ENCODE results near the gene HS3ST5. TPM values are rescaled to one million over a fixed set of nuclear protein-coding genes. Genes with fewer than 3 reads are reported as not detected.
A peak's percentile ranks its signal among the peaks of the same experiment; 100 is the strongest.

The HS3ST5 gene
- total RNA-seq, 1 donor from 2014 or later, result 17.4 TPM

GRCh38 chr6:114377881-114378280 is 35.1 kb upstream of the HS3ST5 start:
- no peak overlapping the region for H3K27ac Mint-ChIP-seq (ENCODE audit: unreplicated experiment)
- TF ChIP-seq CTCF (IDR thresholded peaks at IDR 0.05; ENCODE audit: partially characterized antibody, unreplicated experiment), result no peak
- peaks cover 12% of the 10 kb centered on the region for H3K4me1 Mint-ChIP-seq (ENCODE audit: low read depth, unreplicated experiment)
- DNase-seq, result no peak
- no peaks in the 10 kb centered on the region for H3K36me3 Mint-ChIP-seq (ENCODE audit: unreplicated experiment)
- no peak overlapping the region for H3K4me3 Mint-ChIP-seq (ENCODE audit: unreplicated experiment)
- no peaks in the 10 kb centered on the region for H3K9me3 Mint-ChIP-seq (ENCODE audit: unreplicated experiment)
- H3K27me3 Mint-ChIP-seq (ENCODE audit: unreplicated experiment), result no peaks in the 10 kb centered on the region

GRCh38 chr6:114376611-114377175 is 33.9 kb upstream of the HS3ST5 start:
- Mint-ChIP-seq H3K36me3 (ENCODE audit: unreplicated experiment) (no peaks in the 10 kb centered on the region), H3K27me3 (ENCODE audit: unreplicated experiment) (no peaks in the 10 kb centered on the region), H3K4me1 (ENCODE audit: low read depth, unreplicated experiment) (peaks cover 15% of the 10 kb centered on the region), H3K27ac (ENCODE audit: unreplicated experiment) (peak overlapping the region; percentile 84), H3K9me3 (ENCODE audit: unreplicated experiment) (no peaks in the 10 kb centered on the region), H3K4me3 (ENCODE audit: unreplicated experiment) (peak overlapping the region; percentile 7)
- TF ChIP-seq CTCF (IDR thresholded peaks at IDR 0.05; ENCODE audit: partially characterized antibody, unreplicated experiment), result no peak
- DNase-seq, result peak; percentile 16

DNA sequence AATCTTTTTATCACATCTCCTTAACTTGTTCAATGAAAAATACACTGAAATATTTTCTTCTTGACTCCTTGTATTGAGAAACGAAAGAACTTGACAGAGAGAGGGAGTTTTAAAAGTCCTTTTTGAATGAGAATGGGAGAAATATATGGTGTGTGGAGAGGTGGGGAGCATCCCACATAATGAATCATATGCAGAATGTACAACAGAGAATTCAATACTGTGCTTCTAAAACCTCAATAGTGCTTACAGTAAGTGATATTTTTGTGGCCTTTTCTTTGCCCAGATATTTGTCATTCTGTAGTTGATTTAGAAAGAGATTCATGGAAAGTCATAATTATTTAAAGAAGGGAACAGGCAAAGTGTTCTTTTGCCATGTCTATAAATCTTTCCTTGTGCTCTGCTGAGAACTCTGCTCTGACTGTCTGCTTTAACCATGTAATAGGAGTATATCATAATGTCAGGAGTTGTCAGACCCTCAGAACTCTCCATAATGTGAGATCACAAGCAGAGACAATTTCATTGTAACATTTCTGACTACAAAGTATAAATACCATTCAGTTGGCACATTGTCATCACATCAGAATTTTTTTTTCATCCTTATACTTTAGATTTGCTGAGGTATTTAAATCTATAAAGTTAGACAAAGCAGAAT is 32.8 kb upstream of the HS3ST5 start:
- Mint-ChIP-seq H3K4me1 (ENCODE audit: low read depth, unreplicated experiment) (peaks cover 18% of the 10 kb centered on the region), H3K9me3 (ENCODE audit: unreplicated experiment) (no peaks in the 10 kb centered on the region), H3K27ac (ENCODE audit: unreplicated experiment) (no peak overlapping the region), H3K4me3 (ENCODE audit: unreplicated experiment) (no peak overlapping the region), H3K27me3 (ENCODE audit: unreplicated experiment) (no peaks in the 10 kb centered on the region), H3K36me3 (ENCODE audit: unreplicated experiment) (no peaks in the 10 kb centered on the region)
- no peak for DNase-seq
- no peak for TF ChIP-seq CTCF (IDR thresholded peaks at IDR 0.05; ENCODE audit: partially characterized antibody, unreplicated experiment)

DNA sequence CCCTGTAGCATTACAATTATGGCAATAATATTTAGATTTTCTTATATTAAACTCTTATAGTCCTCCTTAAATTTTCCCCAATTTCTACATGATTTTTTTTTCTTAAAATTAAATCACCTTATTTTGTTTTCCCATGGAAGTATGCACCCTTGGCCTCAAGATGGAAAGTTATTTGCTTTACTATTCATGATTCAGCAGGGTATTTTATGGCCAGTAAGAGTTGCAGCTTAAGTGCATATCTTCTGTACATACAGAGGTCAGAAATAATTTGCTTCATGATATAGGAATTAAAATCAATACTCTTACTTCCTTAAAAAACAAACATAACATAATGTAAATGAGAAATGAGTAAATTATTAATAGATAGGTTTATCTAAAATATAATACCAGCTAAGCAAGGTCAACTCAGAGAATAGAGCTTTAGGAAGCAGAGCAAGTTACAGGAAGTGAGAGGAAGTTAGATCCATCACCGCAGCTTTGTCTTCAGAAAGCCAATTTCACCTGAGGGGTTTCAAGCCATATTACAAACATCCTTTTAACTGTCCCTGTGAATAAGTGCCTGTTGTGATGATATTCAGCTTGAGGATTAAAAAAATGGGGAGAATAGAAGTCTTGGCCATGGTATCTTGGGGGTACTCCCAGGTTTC is 24.6 kb upstream of the HS3ST5 start:
- no peaks in the 10 kb centered on the region for H3K27me3 Mint-ChIP-seq (ENCODE audit: unreplicated experiment)
- no peaks in the 10 kb centered on the region for H3K36me3 Mint-ChIP-seq (ENCODE audit: unreplicated experiment)
- H3K9me3 Mint-ChIP-seq (ENCODE audit: unreplicated experiment), result no peaks in the 10 kb centered on the region
- peaks cover 15% of the 10 kb centered on the region for H3K4me1 Mint-ChIP-seq (ENCODE audit: low read depth, unreplicated experiment)
- H3K4me3 Mint-ChIP-seq (ENCODE audit: unreplicated experiment), result no peak overlapping the region
- DNase-seq, result no peak
- TF ChIP-seq CTCF (IDR thresholded peaks at IDR 0.05; ENCODE audit: partially characterized antibody, unreplicated experiment), result no peak
- no peak overlapping the region for H3K27ac Mint-ChIP-seq (ENCODE audit: unreplicated experiment)

GRCh38 chr6:114366899-114367298 is 24.1 kb upstream of the HS3ST5 start:
- no peak overlapping the region for H3K4me3 Mint-ChIP-seq (ENCODE audit: unreplicated experiment)
- peaks cover 12% of the 10 kb centered on the region for H3K4me1 Mint-ChIP-seq (ENCODE audit: low read depth, unreplicated experiment)
- H3K9me3 Mint-ChIP-seq (ENCODE audit: unreplicated experiment), result no peaks in the 10 kb centered on the region
- H3K36me3 Mint-ChIP-seq (ENCODE audit: unreplicated experiment), result no peaks in the 10 kb centered on the region
- TF ChIP-seq CTCF (IDR thresholded peaks at IDR 0.05; ENCODE audit: partially characterized antibody, unreplicated experiment), result no peak
- no peaks in the 10 kb centered on the region for H3K27me3 Mint-ChIP-seq (ENCODE audit: unreplicated experiment)
- H3K27ac Mint-ChIP-seq (ENCODE audit: unreplicated experiment), result no peak overlapping the region
- DNase-seq, result no peak

Data from glutamatergic neuron (in vitro differentiated cells).